GM21526 (cell line): Measurements from ENCODE around the gene PRRC1.

Experiments used
- ATAC-seq: cut with Tn5 transposase; IDR thresholded peaks from one replicate; pipeline ENCODE4 v1.9.1; 2021; ENCODE audit warnings: moderate library complexity; ENCODE audit not compliant: unreplicated experiment, low FRiP score

PRRC1 gene

DNA sequence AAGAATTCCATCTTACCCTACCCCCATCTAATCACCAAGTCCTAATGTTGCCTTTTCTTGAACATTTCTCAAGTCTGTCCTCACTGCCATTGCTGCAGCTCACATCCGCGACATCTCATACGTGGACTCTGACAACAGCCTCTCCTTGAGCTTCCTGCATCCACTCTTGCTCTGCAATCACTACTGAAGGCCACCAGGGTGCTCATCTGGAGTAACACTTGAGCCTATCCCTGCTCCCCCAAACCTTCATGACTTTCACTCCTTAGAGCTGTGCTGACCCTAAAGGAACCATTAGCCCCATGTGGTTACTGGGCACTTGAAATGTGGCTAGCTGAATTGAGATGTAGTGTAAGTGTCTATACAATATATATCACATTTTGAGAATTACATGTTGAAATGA lies 85.0 kb downstream of the PRRC1 start:
- no peak for ATAC-seq

DNA sequence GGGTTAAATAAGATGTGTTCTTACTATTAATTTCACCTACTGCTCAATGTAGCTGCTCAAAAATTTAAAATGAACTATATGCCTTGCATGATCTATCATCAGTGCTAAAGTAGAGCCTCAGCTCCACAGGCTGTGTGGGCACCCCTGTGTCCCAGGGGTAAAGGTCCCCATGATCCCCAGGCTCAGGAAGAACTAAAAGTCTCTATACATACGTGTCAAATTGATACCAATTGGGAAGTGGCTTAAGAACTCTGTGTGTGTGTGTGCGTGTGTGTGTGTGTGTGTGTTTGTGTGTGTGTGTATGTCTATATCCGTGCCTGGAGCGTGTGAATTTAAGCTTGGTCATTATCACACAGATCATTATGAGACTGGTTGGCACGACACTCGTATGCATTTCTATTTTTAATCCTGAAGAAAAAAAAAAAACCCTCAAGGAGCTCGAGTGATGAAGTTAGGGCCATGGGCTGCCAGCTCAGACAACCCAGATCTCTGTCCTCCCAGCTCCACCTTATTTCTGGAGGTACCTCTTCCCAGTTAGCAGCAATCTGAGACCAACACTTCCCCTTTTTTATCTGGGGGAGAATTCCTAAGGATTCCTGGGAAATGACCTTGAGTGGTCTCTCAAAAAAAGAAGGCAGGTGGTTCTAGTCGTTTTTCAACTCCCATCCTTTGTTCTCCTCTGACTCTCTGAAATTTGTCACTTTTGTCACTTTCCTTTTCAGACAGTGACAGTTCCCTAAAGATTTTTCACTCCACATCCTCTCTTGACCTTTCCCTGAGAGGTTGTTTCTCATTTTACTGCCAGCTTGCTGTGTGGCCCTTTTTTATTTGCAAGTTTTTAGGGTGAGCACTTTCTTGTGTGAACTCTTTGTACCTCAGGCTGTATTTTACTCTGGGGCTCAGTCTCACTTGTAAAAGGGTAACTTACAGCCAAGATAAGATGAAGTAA lies 85.7 kb downstream of the PRRC1 start:
- ATAC-seq: no peak
